HepG2 (cell line): ENCODE measurements around the gene TNFRSF25.

ENCODE experiments used
- BRCA1 ChIP-seq: sonication (generic); formaldehyde crosslinking; IDR thresholded peaks from 2 replicates; pipeline ENCODE4 v1.4.0; 2020; ENCODE audit warnings: missing genetic modification reagents
- CREB1 ChIP-seq, 2 experiments: fragments of 450-650 bp in 1 of 2; IDR thresholded peaks; 2 replicates each; pipeline ENCODE4 v1.6.1; 2016 to 2017; ENCODE audit warnings: control low read depth in 1 of 2, mild to moderate bottlenecking in 1 of 2, missing compliant biosample characterization in 1 of 2, missing genetic modification characterization in 1 of 2
- EP300 ChIP-seq, 3 experiments: sonication (generic) in 1 of 3; formaldehyde crosslinking in 1 of 3; IDR thresholded peaks; 2 replicates each; pipeline versions ENCODE4 v1.5.1 to v1.6.1; 2011 to 2020; ENCODE audit warnings: low read depth in 2 of 3, low read length in 2 of 3, borderline replicate concordance in 1 of 3, improper control_type of control experiment in 1 of 3, mild to moderate bottlenecking in 1 of 3, missing genetic modification reagents in 1 of 3, moderate library complexity in 1 of 3
- MAX ChIP-seq: IDR thresholded peaks from 2 replicates; pipeline ENCODE4 v1.6.1; 2012; ENCODE audit warnings: inconsistent platforms
- NR2F2 ChIP-seq: IDR thresholded peaks from 2 replicates; pipeline ENCODE4 v1.6.1; 2012; ENCODE audit warnings: low read depth, inconsistent platforms, borderline replicate concordance
- POLR2AphosphoS5 ChIP-seq: IDR thresholded peaks from 2 replicates; pipeline ENCODE4 v1.6.1; 2012; ENCODE audit warnings: low read depth, low read length
- ZBTB4 ChIP-seq: sonication (generic); formaldehyde crosslinking; IDR thresholded peaks from 2 replicates; pipeline ENCODE4 v1.4.0; 2020; ENCODE audit warnings: missing genetic modification reagents, mild to moderate bottlenecking, borderline replicate concordance
- ZKSCAN1 ChIP-seq: fragments of 150-350 bp; IDR thresholded peaks from 2 replicates; pipeline ENCODE4 v1.6.1; 2014; ENCODE audit warnings: low read length
- ZNF18 ChIP-seq: sonication (generic); formaldehyde crosslinking; IDR thresholded peaks from 2 replicates; pipeline ENCODE4 v1.8.0; 2022; ENCODE audit warnings: mild to moderate bottlenecking, missing genetic modification reagents; ENCODE audit not compliant: insufficient replicate concordance
- ZNF253 ChIP-seq: sonication (generic); formaldehyde crosslinking; IDR thresholded peaks from 2 replicates; pipeline ENCODE4 v1.8.0; 2022; ENCODE audit warnings: mild to moderate bottlenecking, missing genetic modification reagents, borderline replicate concordance
- ZNF567 ChIP-seq: sonication (generic); formaldehyde crosslinking; IDR thresholded peaks from 2 replicates; pipeline ENCODE4 v1.8.1; 2023; ENCODE audit warnings: mild to moderate bottlenecking, missing genetic modification reagents, borderline replicate concordance

- TF ChIP-seq CREB1 (IDR thresholded peaks at IDR 0.05) = no peak
- TF ChIP-seq CREB1 (CRISPR knock-in tag; IDR thresholded peaks at IDR 0.05) = no peak
- TF ChIP-seq NR2F2 = no peak
- TF ChIP-seq BRCA1 (CRISPR knock-in tag) = no peak
- TF ChIP-seq ZNF567 = no peak
- TF ChIP-seq POLR2AphosphoS5 = no peak
- TF ChIP-seq ZNF253 (CRISPR knock-in tag) = no peak
- no peak for TF ChIP-seq ZNF18 (CRISPR knock-in tag)
- no peak for TF ChIP-seq ZKSCAN1
- no peak for TF ChIP-seq MAX
- no peak for TF ChIP-seq ZBTB4 (CRISPR knock-in tag)
- TF ChIP-seq EP300 (IDR thresholded peaks at IDR 0.05; ENCODE audit: low read depth in 2 of 2, low read length in 2 of 2) = no peak
- no peak for TF ChIP-seq EP300 (CRISPR knock-in tag; IDR thresholded peaks at IDR 0.05; ENCODE audit: borderline replicate concordance)
Observed at GRCh38 chr1:6424000-6424565, 41.9 kb downstream of the TNFRSF25 start.
